ENCODE data around the gene CLCN6.

DNA sequence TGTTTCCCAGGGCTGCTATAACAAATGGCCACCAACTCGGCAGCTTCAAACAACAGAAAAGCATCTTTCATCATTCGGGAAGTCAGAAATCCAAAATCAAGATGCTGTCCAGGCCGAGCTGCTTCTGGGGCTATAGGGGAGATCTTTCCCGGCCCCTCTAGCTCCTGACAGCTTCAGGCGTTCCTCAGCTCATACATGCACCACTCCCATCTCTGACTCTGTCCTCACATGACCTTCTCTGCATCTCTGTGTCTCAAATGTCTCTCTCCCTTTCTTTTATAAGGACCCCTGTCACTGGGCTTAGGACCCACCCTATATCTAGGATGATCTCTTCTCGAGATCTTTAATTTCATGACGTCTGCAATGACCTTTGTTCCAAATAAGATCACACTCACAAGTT lies 66.6 kb downstream of the CLCN6 start:
- TF ChIP-seq POLR2AphosphoS5 (IDR thresholded peaks at IDR 0.05; ENCODE audit: low read depth, low read length) (no peak), POLR2A (IDR thresholded peaks at IDR 0.05; ENCODE audit: low read depth, low read length) (no peak), TAF1 (IDR thresholded peaks at IDR 0.05; ENCODE audit: borderline replicate concordance, low read depth, low read length) (no peak)

Data from GM12892 (cell line).